HepG2 (cell line): ENCODE measurements around the gene METTL22. TPM values are rescaled to one million over a fixed set of nuclear protein-coding genes. Genes with fewer than 3 reads are reported as not detected.
A peak's percentile ranks its signal among the peaks of the same experiment; 100 is the strongest.

Experiments
- ATF5 ChIP-seq: sonication (generic); formaldehyde crosslinking; IDR thresholded peaks from 2 replicates; pipeline ENCODE4 v1.4.0; 2020; ENCODE audit warnings: mild to moderate bottlenecking, low read depth, missing genetic modification reagents
- CEBPB ChIP-seq: IDR thresholded peaks from 2 replicates; pipeline ENCODE4 v1.6.1; 2011; ENCODE audit warnings: low read depth, low read length, improper control_type of control experiment, borderline replicate concordance
- ESRRA ChIP-seq: sonication (generic); formaldehyde crosslinking; IDR thresholded peaks from 2 replicates; pipeline ENCODE4 v1.5.1; 2020; ENCODE audit warnings: mild to moderate bottlenecking, low read depth, missing genetic modification reagents
- FOSL1 ChIP-seq: sonication (generic); formaldehyde crosslinking; IDR thresholded peaks from 2 replicates; pipeline ENCODE4 v1.9.0; 2021; ENCODE audit warnings: missing genetic modification reagents, borderline replicate concordance
- FOXJ3 ChIP-seq: sonication (generic); formaldehyde crosslinking; IDR thresholded peaks from 2 replicates; pipeline ENCODE4 v1.4.0; 2020; ENCODE audit warnings: missing genetic modification reagents, mild to moderate bottlenecking, borderline replicate concordance
- FOXK1 ChIP-seq: sonication (generic); formaldehyde crosslinking; IDR thresholded peaks from 2 replicates; pipeline ENCODE4 v1.4.0; 2020; ENCODE audit warnings: low read depth, missing genetic modification reagents, borderline replicate concordance
- ISX ChIP-seq: sonication (generic); formaldehyde crosslinking; conservative IDR thresholded peaks from 2 replicates; pipeline ENCODE4 v1.5.0; 2020; ENCODE audit warnings: missing genetic modification reagents
- KLF9 ChIP-seq: IDR thresholded peaks from 2 replicates; pipeline ENCODE4 v1.6.1; 2016; ENCODE audit warnings: low read depth
- NFE2L1 ChIP-seq: sonication (generic); formaldehyde crosslinking; IDR thresholded peaks from 2 replicates; pipeline ENCODE4 v1.4.0; 2020; ENCODE audit warnings: missing genetic modification reagents, mild to moderate bottlenecking, borderline replicate concordance
- PAF1 ChIP-seq: IDR thresholded peaks from 2 replicates; pipeline ENCODE4 v1.6.1; 2016; ENCODE audit warnings: missing genetic modification reagents, missing compliant biosample characterization
- PHF5A ChIP-seq: IDR thresholded peaks from one replicate; pipeline ENCODE4 v1.6.1; 2018; ENCODE audit warnings: low read depth, missing genetic modification reagents; ENCODE audit not compliant: unreplicated experiment
- POLR2AphosphoS5 ChIP-seq: IDR thresholded peaks from 2 replicates; pipeline ENCODE4 v1.6.1; 2012; ENCODE audit warnings: low read depth, low read length
- RBM22 ChIP-seq: fragments of 200-400 bp; formaldehyde crosslinking; optimal IDR thresholded peaks from 2 replicates; pipeline ENCODE3; 2017; ENCODE audit warnings: mild to moderate bottlenecking, low read length, moderate library complexity
- RFX5 ChIP-seq: IDR thresholded peaks from 2 replicates; pipeline ENCODE4 v1.6.1; 2011; ENCODE audit warnings: low read depth, low read length, improper control_type of control experiment
- RFXAP ChIP-seq: sonication (generic); formaldehyde crosslinking; IDR thresholded peaks from 2 replicates; pipeline ENCODE4 v1.4.0; 2020; ENCODE audit warnings: missing genetic modification reagents, borderline replicate concordance
- SALL2 ChIP-seq: sonication (generic); formaldehyde crosslinking; IDR thresholded peaks from 2 replicates; pipeline ENCODE4 v1.8.1; 2023; ENCODE audit warnings: mild to moderate bottlenecking, missing genetic modification reagents, inconsistent platforms
- SATB2 ChIP-seq: sonication (generic); formaldehyde crosslinking; IDR thresholded peaks from 2 replicates; pipeline ENCODE4 v1.5.0; 2020; ENCODE audit warnings: missing genetic modification reagents
- SP5 ChIP-seq: IDR thresholded peaks from 2 replicates; pipeline ENCODE4 v1.6.1; 2016; ENCODE audit warnings: low read depth, borderline replicate concordance
- TEAD2 ChIP-seq: sonication (generic); formaldehyde crosslinking; IDR thresholded peaks from 2 replicates; pipeline ENCODE4 v1.9.0; 2021; ENCODE audit warnings: missing genetic modification reagents
- ZBTB2 ChIP-seq: sonication (generic); formaldehyde crosslinking; IDR thresholded peaks from 2 replicates; pipeline ENCODE4 v1.8.0; 2022; ENCODE audit warnings: low read depth, missing genetic modification reagents
- ZBTB25 ChIP-seq: IDR thresholded peaks from 2 replicates; pipeline ENCODE4 v1.6.1; 2018; ENCODE audit warnings: missing genetic modification reagents
- ZBTB42 ChIP-seq: sonication (generic); formaldehyde crosslinking; IDR thresholded peaks from 2 replicates; pipeline ENCODE4 v1.5.0; 2020; ENCODE audit warnings: mild to moderate bottlenecking, missing genetic modification reagents
- ZNF263 ChIP-seq: sonication (generic); formaldehyde crosslinking; IDR thresholded peaks from 2 replicates; pipeline ENCODE4 v1.4.0; 2020; ENCODE audit warnings: missing genetic modification reagents
- ZNF362 ChIP-seq: sonication (generic); formaldehyde crosslinking; IDR thresholded peaks from 2 replicates; pipeline ENCODE4 v1.4.0; 2020; ENCODE audit warnings: missing genetic modification reagents, mild to moderate bottlenecking, borderline replicate concordance
- ZNF546 ChIP-seq: sonication (generic); formaldehyde crosslinking; conservative IDR thresholded peaks from 2 replicates; pipeline ENCODE4 v1.8.1; 2023; ENCODE audit warnings: mild to moderate bottlenecking, missing genetic modification reagents
- ZNF629 ChIP-seq: sonication (generic); formaldehyde crosslinking; conservative IDR thresholded peaks from 2 replicates; pipeline ENCODE4 v1.5.0; 2020; ENCODE audit warnings: missing genetic modification reagents
- ZNF740 ChIP-seq: sonication (generic); formaldehyde crosslinking; IDR thresholded peaks from 2 replicates; pipeline ENCODE4 v1.4.0; 2020; ENCODE audit warnings: missing genetic modification reagents
- ZNF781 ChIP-seq: sonication (generic); formaldehyde crosslinking; IDR thresholded peaks from 2 replicates; pipeline ENCODE4 v1.5.1; 2020; ENCODE audit warnings: borderline replicate concordance, mild to moderate bottlenecking, missing genetic modification reagents; ENCODE audit errors: not compliant biosample characterization
- polyA plus RNA-seq, 8 experiments: library from polyadenylated mRNA; depleted of rRNA in 3 of 8; stranded (reverse) in 7 of 8; unstranded in 1 of 8; fragments of >200 nt; fragmentation: Illumina TruSeq in 4 of 8; extraction: Trizol in 4 of 8; gene quantifications; 2 replicates each; pipeline versions ENCODE4 v1.2.1 to v1.2.3, GENCODE V29; 2011 to 2016; ENCODE audit warnings: low read depth in 4 of 8, missing spikeins in 1 of 8, mixed read lengths in 1 of 8; ENCODE audit not compliant: insufficient read depth in 1 of 8
- total RNA-seq, 5 experiments: library from RNA; depleted of rRNA; stranded (reverse); fragments of >200 nt; fragmentation: Illumina TruSeq; extraction: Trizol; gene quantifications; 2 replicates each; pipeline ENCODE4 v1.2.3, GENCODE V29; 2016; ENCODE audit warnings: low read depth in 1 of 5

METTL22 gene
- total and polyA plus RNA-seq, 2 of the 13 experiments (the other 11 are each of a cell fraction or from before 2014, with no cell fraction given), result 36.2 to 94.8 TPM

- TF ChIP-seq ZNF740 (no peak), PAF1 (CRISPR knock-in tag) (peak; percentile 77), ESRRA (CRISPR knock-in tag) (peak; percentile 93), RBM22 (peak; percentile 92), ATF5 (CRISPR knock-in tag) (no peak), PHF5A (CRISPR knock-in tag) (no peak), RFX5 (no peak), FOXJ3 (CRISPR knock-in tag) (no peak), ZNF362 (CRISPR knock-in tag) (peak; percentile 80; the same call in 1 of the 2 replicates), ZBTB42 (no peak), POLR2AphosphoS5 (peak; percentile 18; the same call in 1 of the 2 replicates), ZNF629 (peak; percentile 56; the same call in 1 of the 2 replicates), ZNF781 (no peak), NFE2L1 (CRISPR knock-in tag) (no peak), ISX (CRISPR knock-in tag) (no peak), TEAD2 (no peak), SALL2 (no peak), FOXK1 (no peak), CEBPB (peak; percentile 19; the same call in 1 of the 2 replicates), KLF9 (no peak), ZBTB2 (CRISPR knock-in tag) (no peak), RFXAP (CRISPR knock-in tag) (no peak), SP5 (CRISPR knock-in tag) (no peak), ZNF263 (no peak), ZBTB25 (CRISPR knock-in tag) (no peak), SATB2 (CRISPR knock-in tag) (no peak), FOSL1 (CRISPR knock-in tag) (no peak), ZNF546 (CRISPR knock-in tag) (no peak)
Measured at GRCh38 chr16:8649829-8650554, 28.5 kb downstream of the METTL22 start (continued).
